AG04449 (cell line): ENCODE results near the gene CYP2W1.

Experiments used
- CTCF ChIA-PET: fragments of 350-600 bp; formaldehyde crosslinking; extraction: SDS; loops from one replicate; lab custom pipeline; 2021; ENCODE audit warnings: antibody characterized with exemption; lab: Yijun Ruan, JAX
- POLR2A ChIA-PET: fragments of 400-600, 350-600 bp; formaldehyde crosslinking; extraction: SDS; loops from one replicate; lab custom pipeline; 2020; ENCODE audit warnings: antibody characterized with exemption, inconsistent platforms; lab: Yijun Ruan, JAX
- DNase-seq: peaks from one replicate; pipeline ENCODE4 v3.0.0-alpha.2; 2010; ENCODE audit warnings: low read depth, low spot score
- H3K4me3 ChIP-seq: 2 replicates; pipeline ENCODE4 v1.5.1; 2011; ENCODE audit warnings: low read depth, mild to moderate bottlenecking, control low read depth, low read length
- TF ChIP-seq, protein P1 (sequence below): IDR thresholded peaks from one replicate; pipeline ENCODE4 v1.5.1; 2011; ENCODE audit warnings: mild to moderate bottlenecking, moderate library complexity, low read length, control low read depth, inconsistent platforms; ENCODE audit not compliant: insufficient read depth; ENCODE audit errors: missing control alignments

CYP2W1 gene

DNA sequence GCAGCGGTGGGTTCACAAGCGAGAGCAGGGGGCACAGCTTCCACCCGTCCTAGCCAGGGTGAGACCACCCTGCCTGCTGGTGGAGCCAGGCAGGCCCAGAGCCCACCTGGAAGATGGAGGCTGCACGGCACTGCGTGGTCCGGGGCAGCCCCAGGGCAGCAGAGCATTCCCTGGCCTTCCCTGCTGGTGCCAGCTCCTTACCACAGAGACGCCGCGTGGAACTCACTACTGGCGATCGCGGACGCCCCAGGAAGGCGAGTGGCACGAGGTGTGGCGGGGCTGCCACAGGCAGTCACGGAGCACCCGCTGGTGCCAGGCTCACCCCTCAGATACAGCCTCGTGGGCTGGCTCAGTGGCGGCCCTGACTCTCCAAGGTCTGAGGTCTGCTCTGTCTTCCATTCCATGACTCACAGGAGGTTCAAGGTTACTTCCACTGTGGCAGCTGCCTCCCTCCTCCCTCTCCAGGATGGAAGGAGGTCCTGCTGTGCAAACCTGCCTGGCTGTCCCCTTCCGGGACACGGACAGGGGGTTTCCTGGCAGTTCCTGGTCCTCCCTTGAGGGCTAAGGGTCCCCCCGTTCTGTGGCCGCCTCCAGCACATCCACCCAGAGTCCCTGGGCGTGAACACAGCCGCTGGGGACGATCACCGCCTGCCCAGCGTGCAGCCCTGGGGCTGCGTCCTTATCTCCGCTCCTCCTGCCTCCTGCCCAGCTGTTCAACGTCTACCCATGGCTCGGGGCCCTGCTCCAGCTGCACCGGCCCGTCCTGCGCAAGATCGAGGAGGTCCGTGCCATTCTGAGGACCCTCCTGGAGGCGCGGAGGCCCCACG is 3.1 kb downstream of the CYP2W1 start:
- CTCF ChIA-PET: interaction anchor here (0.8 to 2.9 kb wide), 5 partner anchors 11 to 101 kb away, joined by 3 to 15 read pairs (median 4); partner anchors contain the start of gene COX19
- no peak overlapping the region for H3K4me3 ChIP-seq
- no peak for DNase-seq
- TF ChIP-seq, protein P1, sequence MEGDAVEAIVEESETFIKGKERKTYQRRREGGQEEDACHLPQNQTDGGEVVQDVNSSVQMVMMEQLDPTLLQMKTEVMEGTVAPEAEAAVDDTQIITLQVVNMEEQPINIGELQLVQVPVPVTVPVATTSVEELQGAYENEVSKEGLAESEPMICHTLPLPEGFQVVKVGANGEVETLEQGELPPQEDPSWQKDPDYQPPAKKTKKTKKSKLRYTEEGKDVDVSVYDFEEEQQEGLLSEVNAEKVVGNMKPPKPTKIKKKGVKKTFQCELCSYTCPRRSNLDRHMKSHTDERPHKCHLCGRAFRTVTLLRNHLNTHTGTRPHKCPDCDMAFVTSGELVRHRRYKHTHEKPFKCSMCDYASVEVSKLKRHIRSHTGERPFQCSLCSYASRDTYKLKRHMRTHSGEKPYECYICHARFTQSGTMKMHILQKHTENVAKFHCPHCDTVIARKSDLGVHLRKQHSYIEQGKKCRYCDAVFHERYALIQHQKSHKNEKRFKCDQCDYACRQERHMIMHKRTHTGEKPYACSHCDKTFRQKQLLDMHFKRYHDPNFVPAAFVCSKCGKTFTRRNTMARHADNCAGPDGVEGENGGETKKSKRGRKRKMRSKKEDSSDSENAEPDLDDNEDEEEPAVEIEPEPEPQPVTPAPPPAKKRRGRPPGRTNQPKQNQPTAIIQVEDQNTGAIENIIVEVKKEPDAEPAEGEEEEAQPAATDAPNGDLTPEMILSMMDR: no peak
- POLR2A ChIA-PET: no interaction called here

GRCh38 chr7:986766-987751 is 4.1 kb downstream of the CYP2W1 start:
- DNase-seq: no peak
- ChIA-PET POLR2A (no interaction called here), CTCF (interaction anchor here (0.8 to 3.1 kb wide), 4 partner anchors 12 to 78 kb away, joined by 3 to 24 read pairs (median 10); partner anchors contain the start of gene COX19)
- TF ChIP-seq, protein P1: no peak
- no peak overlapping the region for H3K4me3 ChIP-seq

DNA sequence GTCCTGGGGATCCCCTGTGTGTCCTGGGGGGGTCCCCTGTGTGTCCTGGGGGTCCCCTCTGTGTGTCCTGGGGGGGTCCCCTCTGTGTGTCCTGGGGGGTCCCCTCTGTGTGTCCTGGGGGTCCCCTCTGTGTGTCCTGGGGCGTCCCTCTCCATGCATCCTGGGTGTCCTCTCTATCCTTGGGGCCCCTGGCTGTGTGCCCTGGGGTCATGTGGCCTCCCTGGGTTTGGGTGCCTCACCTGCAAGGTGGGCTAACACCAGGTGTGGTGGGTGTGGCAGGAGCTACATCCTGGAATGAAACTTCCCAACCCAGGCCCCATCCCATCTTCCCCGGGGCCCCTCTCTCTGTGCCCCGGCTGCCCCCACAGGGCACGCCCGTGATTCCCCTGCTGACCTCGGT is 4.9 kb downstream of the CYP2W1 start:
- no peak overlapping the region for H3K4me3 ChIP-seq
- ChIA-PET POLR2A (no interaction called here), CTCF (interaction anchor here (0.9 to 3.1 kb wide), 4 partner anchors 17 to 98 kb away, joined by 3 to 24 read pairs (median 5); no protein-coding TSS in a partner anchor)
- TF ChIP-seq, protein P1: no peak
- DNase-seq: no peak

- no peak for DNase-seq
- POLR2A ChIA-PET: no interaction called here
- CTCF ChIA-PET: interaction anchor here (0.9 to 3.1 kb wide), 5 partner anchors 12 to 98 kb away, joined by 3 to 24 read pairs (median 5); no protein-coding TSS in a partner anchor
- TF ChIP-seq, protein P1: no peak
- no peak overlapping the region for H3K4me3 ChIP-seq
Observed at GRCh38 chr7:988426-988911, 5.5 kb downstream of the CYP2W1 start.

- ChIA-PET CTCF (interaction anchor here (0.9 to 3.1 kb wide), 5 partner anchors 12 to 97 kb away, joined by 3 to 24 read pairs (median 5); no protein-coding TSS in a partner anchor), POLR2A (no interaction called here)
- DNase-seq: no peak
- TF ChIP-seq, protein P1: no peak
- H3K4me3 ChIP-seq: no peak overlapping the region
Observed at GRCh38 chr7:988963-989529, 6.1 kb downstream of the CYP2W1 start.
